ENCODE measurements around the gene CCR2. TPM values are rescaled to one million over a fixed set of nuclear protein-coding genes. Genes with fewer than 3 reads are reported as not detected.

Gene CCR2
- total RNA-seq, 1 donor from 2014 or later: 1.2 TPM

DNA sequence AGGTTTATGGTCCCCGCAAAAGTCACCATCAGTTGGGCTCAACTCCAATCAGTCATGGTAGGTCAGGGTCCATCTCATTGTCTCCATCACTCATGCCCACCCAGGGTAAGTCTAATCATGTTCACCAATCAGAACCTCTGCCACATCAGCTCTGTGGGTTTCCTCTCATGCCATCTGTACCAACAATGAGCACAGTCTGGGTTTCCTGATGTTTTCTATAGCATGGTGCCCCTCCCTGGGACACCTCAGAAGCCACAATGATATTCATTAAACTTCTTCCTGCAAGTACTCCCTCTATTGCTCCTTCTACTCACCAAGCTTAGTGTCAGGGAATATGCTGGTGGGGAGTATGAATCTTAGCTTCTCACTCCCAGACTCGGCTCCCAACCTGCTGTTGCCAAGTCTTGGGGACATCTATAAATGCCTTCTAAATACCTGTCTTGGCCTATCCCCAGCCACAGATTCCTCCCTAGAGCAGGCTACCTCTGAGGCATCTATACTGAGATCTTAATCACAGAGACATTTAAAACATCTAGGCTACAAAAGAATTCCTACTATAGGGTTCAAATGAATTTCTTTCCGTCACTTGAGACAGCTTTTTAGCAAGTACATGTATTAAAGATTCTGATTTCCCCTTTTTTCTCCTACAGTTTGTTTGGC lies 5.0 kb upstream of the CCR2 start:
- no peaks in the 10 kb centered on the region for H3K4me1 ChIP-seq
- no peak overlapping the region for H3K4me3 ChIP-seq
- H3K36me3 ChIP-seq: no peaks in the 10 kb centered on the region
- intact Hi-C loops (cut with DNase I): no loop called here
- DNase-seq (ENCODE audit: extremely low spot score in 2 of 2): no peak
- H3K27me3 ChIP-seq: no peaks in the 10 kb centered on the region
- no peaks in the 10 kb centered on the region for H3K9me3 ChIP-seq
- no peak overlapping the region for H3K27ac ChIP-seq
- no peak for TF ChIP-seq POLR2AphosphoS5 (IDR thresholded peaks at IDR 0.05; ENCODE audit: insufficient read depth in 1 of 2, low read depth in 1 of 2)
- TF ChIP-seq, protein P1, sequence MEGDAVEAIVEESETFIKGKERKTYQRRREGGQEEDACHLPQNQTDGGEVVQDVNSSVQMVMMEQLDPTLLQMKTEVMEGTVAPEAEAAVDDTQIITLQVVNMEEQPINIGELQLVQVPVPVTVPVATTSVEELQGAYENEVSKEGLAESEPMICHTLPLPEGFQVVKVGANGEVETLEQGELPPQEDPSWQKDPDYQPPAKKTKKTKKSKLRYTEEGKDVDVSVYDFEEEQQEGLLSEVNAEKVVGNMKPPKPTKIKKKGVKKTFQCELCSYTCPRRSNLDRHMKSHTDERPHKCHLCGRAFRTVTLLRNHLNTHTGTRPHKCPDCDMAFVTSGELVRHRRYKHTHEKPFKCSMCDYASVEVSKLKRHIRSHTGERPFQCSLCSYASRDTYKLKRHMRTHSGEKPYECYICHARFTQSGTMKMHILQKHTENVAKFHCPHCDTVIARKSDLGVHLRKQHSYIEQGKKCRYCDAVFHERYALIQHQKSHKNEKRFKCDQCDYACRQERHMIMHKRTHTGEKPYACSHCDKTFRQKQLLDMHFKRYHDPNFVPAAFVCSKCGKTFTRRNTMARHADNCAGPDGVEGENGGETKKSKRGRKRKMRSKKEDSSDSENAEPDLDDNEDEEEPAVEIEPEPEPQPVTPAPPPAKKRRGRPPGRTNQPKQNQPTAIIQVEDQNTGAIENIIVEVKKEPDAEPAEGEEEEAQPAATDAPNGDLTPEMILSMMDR (IDR thresholded peaks at IDR 0.05): no peak
- TF ChIP-seq POLR2A (IDR thresholded peaks at IDR 0.05): no peak

GRCh38 chr3:46349484-46350261 lies 4.2 kb upstream of the CCR2 start:
- H3K27ac ChIP-seq: no peak overlapping the region
- H3K4me1 ChIP-seq: no peaks in the 10 kb centered on the region
- no peaks in the 10 kb centered on the region for H3K9me3 ChIP-seq
- TF ChIP-seq, protein P1 (IDR thresholded peaks at IDR 0.05): no peak
- TF ChIP-seq POLR2AphosphoS5 (IDR thresholded peaks at IDR 0.05; ENCODE audit: insufficient read depth in 1 of 2, low read depth in 1 of 2) (no peak), POLR2A (IDR thresholded peaks at IDR 0.05) (no peak)
- intact Hi-C loops (cut with DNase I): no loop called here
- H3K36me3 ChIP-seq: no peaks in the 10 kb centered on the region
- no peaks in the 10 kb centered on the region for H3K27me3 ChIP-seq
- no peak for DNase-seq (ENCODE audit: extremely low spot score in 2 of 2)
- no peak overlapping the region for H3K4me3 ChIP-seq

DNA sequence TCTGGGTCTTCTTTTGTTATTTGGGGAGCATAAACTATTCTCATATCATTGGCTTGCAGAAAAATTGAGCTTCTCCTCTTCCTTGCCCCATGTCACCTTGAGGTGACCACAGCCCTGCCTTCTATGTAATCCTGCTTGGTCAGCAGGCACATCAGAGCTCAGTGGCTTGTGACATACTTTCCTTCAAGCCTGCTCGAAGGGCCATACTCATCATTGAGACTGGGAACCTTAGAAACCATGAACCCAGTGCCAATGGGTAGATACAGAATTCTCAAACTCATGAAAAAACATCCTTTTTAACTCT lies 3.7 kb upstream of the CCR2 start:
- TF ChIP-seq POLR2A (IDR thresholded peaks at IDR 0.05) (no peak), POLR2AphosphoS5 (IDR thresholded peaks at IDR 0.05; ENCODE audit: insufficient read depth in 1 of 2, low read depth in 1 of 2) (no peak)
- TF ChIP-seq, protein P1 (IDR thresholded peaks at IDR 0.05): no peak

DNA sequence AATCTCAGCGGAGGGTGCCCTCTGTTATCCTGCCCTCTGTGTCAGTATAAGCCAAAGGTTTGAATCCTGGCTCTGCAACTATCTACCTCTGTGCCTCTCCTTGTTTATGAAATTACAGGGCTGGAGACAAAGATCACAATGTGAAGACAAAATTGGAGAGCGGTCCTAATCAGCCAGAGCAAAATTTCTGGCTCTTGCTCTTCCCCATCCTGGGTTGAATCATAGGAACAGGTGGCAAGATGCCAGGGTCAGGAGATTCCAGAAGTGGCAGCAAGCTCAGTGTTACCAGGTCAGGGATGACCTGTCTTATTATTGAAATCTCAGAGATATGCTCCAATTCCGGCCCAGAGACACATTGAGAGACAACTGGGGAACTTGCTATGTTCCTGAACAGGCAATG lies 2.3 kb upstream of the CCR2 start:
- H3K4me3 ChIP-seq: no peak overlapping the region
- H3K36me3 ChIP-seq: no peaks in the 10 kb centered on the region
- TF ChIP-seq POLR2AphosphoS5 (IDR thresholded peaks at IDR 0.05; ENCODE audit: insufficient read depth in 1 of 2, low read depth in 1 of 2): no peak
- TF ChIP-seq, protein P1 (IDR thresholded peaks at IDR 0.05): no peak
- no peak for DNase-seq (ENCODE audit: extremely low spot score in 2 of 2)
- no peaks in the 10 kb centered on the region for H3K4me1 ChIP-seq
- intact Hi-C loops (cut with DNase I): no loop called here
- H3K9me3 ChIP-seq: no peaks in the 10 kb centered on the region
- H3K27ac ChIP-seq: no peak overlapping the region
- no peaks in the 10 kb centered on the region for H3K27me3 ChIP-seq

More for the DNA sequence above, 3.7 kb upstream of the CCR2 start:
- Histone ChIP-seq H3K9me3 (no peaks in the 10 kb centered on the region), H3K27ac (no peak overlapping the region), H3K27me3 (no peaks in the 10 kb centered on the region), H3K4me1 (no peaks in the 10 kb centered on the region), H3K4me3 (no peak overlapping the region), H3K36me3 (no peaks in the 10 kb centered on the region)
- intact Hi-C loops (cut with DNase I): no loop called here
- DNase-seq (ENCODE audit: extremely low spot score in 2 of 2): no peak

- Histone ChIP-seq H3K9me3 (no peaks in the 10 kb centered on the region), H3K36me3 (no peaks in the 10 kb centered on the region), H3K4me3 (no peak overlapping the region), H3K4me1 (no peaks in the 10 kb centered on the region), H3K27me3 (no peaks in the 10 kb centered on the region), H3K27ac (no peak overlapping the region)
- intact Hi-C loops (cut with DNase I): no loop called here
- no peak for DNase-seq (ENCODE audit: extremely low spot score in 2 of 2)
- TF ChIP-seq, protein P1 (IDR thresholded peaks at IDR 0.05): no peak
- TF ChIP-seq POLR2AphosphoS5 (IDR thresholded peaks at IDR 0.05; ENCODE audit: insufficient read depth in 1 of 2, low read depth in 1 of 2) (no peak), POLR2A (IDR thresholded peaks at IDR 0.05) (no peak)
Measured at GRCh38 chr3:46353090-46353489, 821 bp upstream of the CCR2 start.
